Esophagus muscularis mucosa (tissue), 4 donors: ENCODE measurements around the gene PRR5L. TPM values are rescaled to one million over a fixed set of nuclear protein-coding genes. Genes with fewer than 3 reads are reported as not detected.

Experiments used
- DNase-seq: peaks from one replicate; pipeline ENCODE4 v3.0.0-alpha.2; 2017; ENCODE audit errors: extremely low spot score
- H3K27ac ChIP-seq, 4 donors: fragments of 200-600 bp; sonication (generic); replicated peaks in 1 of 4; 1 replicate in 3 of 4; 2 replicates in 1 of 4; pipeline ENCODE4 v1.5.1; 2016 to 2019; ENCODE audit warnings: mild to moderate bottlenecking in 1 of 4
- H3K27me3 ChIP-seq, 4 donors: fragments of 200-600 bp; sonication (generic); one replicate each; pipeline versions ENCODE4 v1.5.1 to v1.6.0; 2016 to 2019
- H3K36me3 ChIP-seq, 4 donors: fragments of 200-600 bp; sonication (generic); one replicate each; pipeline ENCODE4 v1.5.1; 2016 to 2019
- H3K4me1 ChIP-seq, 4 donors: fragments of 200-600 bp; sonication (generic); one replicate each; pipeline ENCODE4 v1.5.1; 2016 to 2019
- H3K4me3 ChIP-seq, 4 donors: fragments of 200-600 bp; sonication (generic); 1 replicate in 2 of 4; 2 replicates in 2 of 4; pipeline ENCODE4 v1.5.1; 2016 to 2019; ENCODE audit warnings: mild to moderate bottlenecking in 4 of 4, moderate library complexity in 1 of 4
- H3K9me3 ChIP-seq, 4 donors: fragments of 200-600 bp; sonication (generic); 1 replicate in 3 of 4; 2 replicates in 1 of 4; pipeline ENCODE4 v1.5.1; 2016 to 2019
- CTCF ChIP-seq, 3 experiments: fragments of 200-600 bp in 2 of 3; fragments of 450-650 bp in 1 of 3; sonication (generic) in 2 of 3; IDR thresholded peaks; one replicate each; pipeline ENCODE4 v1.5.1; 2017 to 2019; ENCODE audit warnings: antibody characterized with exemption in 3 of 3, mild to moderate bottlenecking in 2 of 3, moderate library complexity in 1 of 3
- EP300 ChIP-seq: sonication (generic); formaldehyde crosslinking; IDR thresholded peaks from one replicate; pipeline ENCODE4 v1.6.1; 2017; ENCODE audit warnings: antibody characterized with exemption
- POLR2A ChIP-seq: fragments of 450-650 bp; IDR thresholded peaks from one replicate; pipeline ENCODE4 v1.6.1; 2017; ENCODE audit warnings: antibody characterized with exemption, moderate library complexity, mild to moderate bottlenecking, low read depth
- POLR2AphosphoS5 ChIP-seq, 2 donors: sonication (generic); formaldehyde crosslinking; IDR thresholded peaks; one replicate each; pipeline ENCODE4 v1.6.1; 2017; ENCODE audit warnings: antibody characterized with exemption in 2 of 2
- WGBS: methylation state at CpG from one replicate; pipeline ENCODE4 v1.1.5; 2018; 5-methylcytosine and 5-hydroxymethylcytosine counted together
- intact Hi-C: fragments of 100-400 bp; cut with DNase I; formaldehyde crosslinking; loops from one replicate; pipeline ENCODE4 v1.15.1; 2023
- total RNA-seq, 4 donors: library from RNA; depleted of rRNA; stranded (reverse); fragments of >200 nt; gene quantifications; one replicate each; pipeline versions ENCODE4 v1.1.0 to v1.2.1, GENCODE V29; 2016

PRR5L gene
- total RNA-seq, 4 donors from 2014 or later: 1.7 to 9.6 (median 3.1) TPM

GRCh38 chr11:36376888-36377758 lies 81.0 kb downstream of the PRR5L start:
- whole genome bisulfite sequencing: 0% methylated on average over 11 of the region's 68 CpGs
- no peak for TF ChIP-seq POLR2A
- TF ChIP-seq CTCF (IDR thresholded peaks at IDR 0.05): peak in 2 of 3 experiments; percentile 16 to 35
- Histone ChIP-seq H3K4me1 (peaks cover 4 to 26% (median 21%) of the 10 kb centered on the region in 4 donors), H3K9me3 (no peaks in the 10 kb centered on the region), H3K27ac (peak overlapping the region; percentile 4 to 39 (median 14)), H3K4me3 (peak overlapping the region; percentile 56 to 68 (median 57)), H3K36me3 (no peaks in the 10 kb centered on the region), H3K27me3 (peaks cover 0 to 54% (median 17%) of the 10 kb centered on the region in 4 donors)
- DNase-seq: no peak
- intact Hi-C loops: no loop called here

GRCh38 chr11:36377759-36378564 lies 81.9 kb downstream of the PRR5L start:
- WGBS: 34% methylated on average over 7 of the region's 22 CpGs
- DNase-seq: no peak

GRCh38 chr11:36379653-36380052 lies 83.6 kb downstream of the PRR5L start:
- WGBS: 98% methylated on average over 3 of the region's 3 CpGs

More at GRCh38 chr11:36377759-36378564, 81.9 kb downstream of the PRR5L start:
- no peak for TF ChIP-seq EP300
- TF ChIP-seq POLR2A: no peak
- no peak for TF ChIP-seq CTCF (IDR thresholded peaks at IDR 0.05)
- no peak for TF ChIP-seq POLR2AphosphoS5 (IDR thresholded peaks at IDR 0.05)
- intact Hi-C loops: no loop called here
- H3K9me3 ChIP-seq: no peaks in the 10 kb centered on the region
- no peaks in the 10 kb centered on the region for H3K36me3 ChIP-seq
- H3K27ac ChIP-seq: peak overlapping the region; percentile 4 to 39 (median 14)
- H3K27me3 ChIP-seq: peaks cover 0 to 54% (median 17%) of the 10 kb centered on the region in 4 donors
- H3K4me1 ChIP-seq: peaks cover 4 to 26% (median 21%) of the 10 kb centered on the region in 4 donors
- peak overlapping the region; percentile 56 to 68 (median 57) for H3K4me3 ChIP-seq

GRCh38 chr11:36380296-36381014 lies 84.4 kb downstream of the PRR5L start:
- TF ChIP-seq POLR2AphosphoS5 (IDR thresholded peaks at IDR 0.05) (no peak), POLR2A (no peak), CTCF (IDR thresholded peaks at IDR 0.05) (no peak), EP300 (no peak)
- H3K4me3 ChIP-seq: no peak overlapping the region
- H3K27ac ChIP-seq: no peak overlapping the region
- peaks cover 0 to 42% (median 17%) of the 10 kb centered on the region in 4 donors for H3K27me3 ChIP-seq
- WGBS: 86% methylated on average over 9 of the region's 9 CpGs
- H3K9me3 ChIP-seq: no peaks in the 10 kb centered on the region
- intact Hi-C loops: no loop called here
- no peak for DNase-seq
- H3K36me3 ChIP-seq: no peaks in the 10 kb centered on the region
- H3K4me1 ChIP-seq: peaks cover 4 to 26% (median 21%) of the 10 kb centered on the region in 4 donors

More at GRCh38 chr11:36379653-36380052, 83.6 kb downstream of the PRR5L start:
- H3K27me3 ChIP-seq: peaks cover 0 to 49% (median 17%) of the 10 kb centered on the region in 4 donors
- no peak for TF ChIP-seq POLR2AphosphoS5 (IDR thresholded peaks at IDR 0.05)
- H3K9me3 ChIP-seq: no peaks in the 10 kb centered on the region
- no peak overlapping the region for H3K27ac ChIP-seq
- intact Hi-C loops: no loop called here
- H3K4me3 ChIP-seq: no peak overlapping the region
- H3K4me1 ChIP-seq: peaks cover 4 to 26% (median 21%) of the 10 kb centered on the region in 4 donors
- no peak for DNase-seq
- no peaks in the 10 kb centered on the region for H3K36me3 ChIP-seq
